Activated T-helper 2 cell treated with anti-CD3 and anti-CD28 coated beads, Interferon-gamma antibody, Interleukin-2, Interleukin-4, amounts not matched to agents 10 μg/mL and 5 μg/mL and 100 μg/mL, durations not matched to agents 14 hours and 24 hours and 36 hours (primary cell): ENCODE results near the gene KRT82. TPM values are rescaled to one million over a fixed set of nuclear protein-coding genes. Genes with fewer than 3 reads are reported as not detected.

Experiments
- DNase-seq: peaks from one replicate; pipeline ENCODE4 v3.0.0; 2021; ENCODE audit warnings: low spot score
- H3K27ac Mint-ChIP-seq: one replicate; pipeline ENCODE4 v1.8.0; 2021; ENCODE audit warnings: mixed read lengths
- H3K27me3 Mint-ChIP-seq: one replicate; pipeline ENCODE4 v1.8.0; 2021; ENCODE audit warnings: low read depth, mixed read lengths
- H3K36me3 Mint-ChIP-seq: one replicate; pipeline ENCODE4 v1.8.0; 2021; ENCODE audit warnings: low read depth, mixed read lengths
- H3K4me1 Mint-ChIP-seq: one replicate; pipeline ENCODE4 v1.8.0; 2021; ENCODE audit warnings: low read depth, mixed read lengths
- H3K4me3 Mint-ChIP-seq: one replicate; pipeline ENCODE4 v1.8.0; 2021; ENCODE audit warnings: low read depth, mild to moderate bottlenecking, moderate library complexity, mixed read lengths
- H3K9me3 Mint-ChIP-seq: one replicate; pipeline ENCODE4 v1.8.0; 2021; ENCODE audit warnings: mixed read lengths
- intact Hi-C: fragments of 100-400 bp; cut with micrococcal nuclease; formaldehyde crosslinking; loops from one replicate; pipeline ENCODE4 v1.15.1; 2023
- total RNA-seq: library from RNA; stranded (reverse); gene quantifications from 2 replicates; pipeline ENCODE4 v1.2.3, GENCODE V29; 2022

KRT82 gene
- total RNA-seq, 1 donor from 2014 or later, result not detected

DNA sequence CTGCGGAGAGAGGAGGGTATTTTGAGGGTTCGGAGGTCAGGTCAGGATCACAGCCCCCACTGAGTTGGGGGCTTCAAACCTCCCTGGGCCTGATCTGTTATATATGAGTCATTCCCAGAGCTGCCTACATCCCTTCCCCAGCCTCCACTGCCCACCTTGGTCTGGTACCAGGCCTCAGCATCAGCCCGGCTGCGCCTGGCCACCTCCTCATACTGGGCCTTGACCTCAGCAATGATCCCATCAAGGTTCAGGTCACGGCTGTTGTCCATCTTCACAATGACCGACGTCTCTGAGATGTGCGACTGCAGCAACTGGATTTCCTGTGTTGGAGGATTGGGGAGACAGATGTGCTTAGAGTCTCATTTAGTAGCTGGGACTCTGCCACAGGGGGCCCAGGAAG, 24.9 kb downstream of the KRT82 start:
- Mint-ChIP-seq H3K36me3 (no peaks in the 10 kb centered on the region), H3K27me3 (peaks cover 15% of the 10 kb centered on the region), H3K9me3 (no peaks in the 10 kb centered on the region), H3K27ac (no peak overlapping the region), H3K4me1 (peaks cover 8% of the 10 kb centered on the region), H3K4me3 (no peak overlapping the region)
- intact Hi-C loops, result no loop called here
- DNase-seq, result no peak

DNA sequence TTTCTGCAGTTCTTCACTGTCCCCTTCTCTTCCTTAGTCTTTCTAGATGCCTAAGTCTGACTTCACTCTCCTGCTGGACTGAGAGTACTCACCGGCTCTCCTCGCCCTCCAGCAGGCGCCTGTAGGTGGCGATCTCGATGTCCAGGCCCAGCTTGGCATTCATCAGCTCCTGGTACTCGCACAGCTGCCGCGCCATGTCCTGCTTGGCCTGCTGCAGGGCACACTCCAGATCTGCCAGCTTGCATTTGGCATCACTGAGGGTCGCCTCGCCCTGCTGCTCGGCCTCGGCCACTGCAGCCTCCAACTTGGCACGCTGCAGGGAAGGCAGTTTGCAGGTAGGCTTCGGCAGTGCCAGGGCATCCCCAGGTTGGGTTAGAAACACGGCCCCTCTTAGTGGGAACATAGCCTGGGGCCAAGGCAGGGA, 25.9 kb downstream of the KRT82 start:
- no peaks in the 10 kb centered on the region for H3K36me3 Mint-ChIP-seq
- no peak overlapping the region for H3K4me3 Mint-ChIP-seq
- no peaks in the 10 kb centered on the region for H3K9me3 Mint-ChIP-seq
- no peak overlapping the region for H3K27ac Mint-ChIP-seq
- DNase-seq, result no peak
- peaks cover 8% of the 10 kb centered on the region for H3K4me1 Mint-ChIP-seq
- H3K27me3 Mint-ChIP-seq, result peaks cover 17% of the 10 kb centered on the region
- intact Hi-C loops, result no loop called here

DNA sequence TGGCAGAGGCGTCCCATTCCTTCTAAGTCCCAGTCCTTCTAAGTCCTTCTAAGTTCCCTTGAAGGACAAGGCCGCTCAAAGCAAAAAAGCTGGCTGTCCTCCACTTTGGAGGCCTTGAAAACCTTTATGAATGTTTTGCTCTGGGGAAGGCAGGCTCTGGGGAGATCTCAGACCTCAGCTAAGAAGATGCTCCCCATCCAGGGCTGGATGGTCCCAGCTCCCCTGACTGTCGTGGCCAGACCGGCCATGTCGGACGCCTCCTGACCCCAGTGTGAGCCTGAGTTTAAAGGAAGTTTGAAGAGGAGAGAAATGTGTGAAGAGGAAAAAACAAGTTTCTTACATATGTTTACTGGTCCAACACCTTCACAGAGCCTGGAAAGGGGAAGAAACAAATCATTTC, 26.6 kb downstream of the KRT82 start:
- peaks cover 8% of the 10 kb centered on the region for H3K4me1 Mint-ChIP-seq
- H3K4me3 Mint-ChIP-seq, result no peak overlapping the region
- no peaks in the 10 kb centered on the region for H3K9me3 Mint-ChIP-seq
- no peaks in the 10 kb centered on the region for H3K36me3 Mint-ChIP-seq
- no peak for DNase-seq
- no peak overlapping the region for H3K27ac Mint-ChIP-seq
- intact Hi-C loops, result no loop called here
- H3K27me3 Mint-ChIP-seq, result peaks cover 17% of the 10 kb centered on the region

DNA sequence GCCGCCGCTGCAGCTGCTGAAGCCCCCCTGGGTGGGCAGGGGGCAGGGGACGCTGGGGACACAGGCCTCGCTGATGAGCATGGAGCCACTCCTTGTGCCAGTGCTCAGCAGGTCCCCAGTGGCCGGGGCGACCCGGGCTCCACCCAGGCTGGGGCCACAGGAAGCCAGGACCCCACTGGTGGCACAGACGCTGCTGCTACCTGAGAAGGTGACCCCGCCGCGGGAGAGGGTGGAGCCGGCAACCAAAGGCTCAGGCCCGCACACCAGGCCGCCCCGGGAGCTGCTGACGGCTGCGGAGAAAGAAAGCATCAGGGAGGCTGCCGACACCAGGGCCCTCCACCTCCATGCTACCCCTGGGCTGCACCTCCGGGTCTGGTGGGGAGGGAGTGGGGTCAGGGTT, 28.0 kb downstream of the KRT82 start:
- H3K9me3 Mint-ChIP-seq, result no peaks in the 10 kb centered on the region
- peaks cover 18% of the 10 kb centered on the region for H3K27me3 Mint-ChIP-seq
- H3K36me3 Mint-ChIP-seq, result no peaks in the 10 kb centered on the region
- intact Hi-C loops, result no loop called here
- DNase-seq, result no peak
- H3K4me3 Mint-ChIP-seq, result no peak overlapping the region
- peaks cover 7% of the 10 kb centered on the region for H3K4me1 Mint-ChIP-seq
- no peak overlapping the region for H3K27ac Mint-ChIP-seq

DNA sequence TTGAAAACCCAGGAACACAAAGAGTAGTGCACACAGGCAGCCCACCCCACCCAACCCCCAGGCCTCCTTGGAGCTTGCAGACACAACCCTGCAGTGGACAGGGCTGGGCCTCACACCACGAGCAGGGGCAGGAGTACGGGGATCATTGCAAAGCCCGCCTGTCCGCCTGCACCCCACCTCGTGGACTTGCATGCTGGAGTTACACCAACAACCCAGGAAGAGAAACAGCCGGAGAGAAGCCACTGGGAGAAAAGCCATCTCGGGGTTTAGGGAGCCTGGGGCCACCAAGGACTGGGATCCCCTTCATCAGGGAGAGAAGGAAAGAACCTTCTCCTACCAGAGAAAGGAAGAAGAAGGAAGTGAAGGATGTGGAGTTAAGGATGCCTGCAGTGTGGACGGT, 28.9 kb downstream of the KRT82 start:
- H3K27me3 Mint-ChIP-seq, result peaks cover 11% of the 10 kb centered on the region
- no peak for DNase-seq
- no peak overlapping the region for H3K27ac Mint-ChIP-seq
- H3K9me3 Mint-ChIP-seq, result no peaks in the 10 kb centered on the region
- no peaks in the 10 kb centered on the region for H3K36me3 Mint-ChIP-seq
- H3K4me3 Mint-ChIP-seq, result no peak overlapping the region
- intact Hi-C loops, result no loop called here
- H3K4me1 Mint-ChIP-seq, result no peaks in the 10 kb centered on the region

DNA sequence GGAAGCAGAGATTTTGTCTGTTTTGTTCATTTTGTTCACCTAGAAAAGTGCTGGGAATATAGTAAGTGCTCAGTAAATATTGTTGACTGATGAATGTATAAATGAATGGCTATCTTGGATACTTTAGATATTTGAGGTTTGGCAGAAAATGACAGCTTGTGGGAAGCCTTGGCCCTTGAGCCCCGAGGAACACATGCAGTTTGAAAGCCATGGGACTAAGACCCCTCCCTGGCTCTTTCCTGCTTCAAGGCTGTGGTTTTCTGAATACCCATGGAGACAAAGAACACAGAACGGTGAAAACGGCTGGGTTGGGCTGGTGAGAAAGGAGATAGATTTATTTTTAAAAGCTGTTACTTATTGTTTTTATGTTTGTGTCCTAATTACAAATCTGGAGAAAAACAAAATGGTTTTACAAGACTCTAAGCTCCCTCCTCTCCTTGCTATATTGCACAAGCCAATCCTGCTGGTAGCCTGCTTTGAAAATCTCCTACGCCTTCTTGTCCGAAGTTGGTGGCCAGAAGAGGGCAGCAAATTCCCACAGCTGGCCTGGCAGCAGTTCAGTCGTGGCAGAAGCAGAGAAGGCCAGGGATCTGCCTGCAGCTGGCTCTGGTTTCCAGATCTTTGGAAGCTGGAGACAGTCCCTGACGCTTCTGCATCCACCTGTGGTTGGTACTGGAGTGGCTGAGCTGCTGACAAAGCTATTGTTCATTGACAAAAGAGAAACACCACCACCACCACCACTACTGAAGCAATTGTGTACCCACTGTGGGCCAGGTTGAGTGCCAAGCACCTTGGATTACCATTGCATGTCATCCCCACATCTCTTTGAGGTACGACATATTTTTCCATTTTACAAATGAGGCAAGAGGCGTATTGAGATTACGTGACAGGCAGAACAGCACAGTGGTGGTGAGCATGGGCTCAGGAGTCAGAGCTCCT, 33.6 kb downstream of the KRT82 start:
- Mint-ChIP-seq H3K27ac (no peak overlapping the region), H3K4me1 (no peaks in the 10 kb centered on the region), H3K4me3 (no peak overlapping the region), H3K27me3 (peaks cover 11% of the 10 kb centered on the region), H3K36me3 (no peaks in the 10 kb centered on the region), H3K9me3 (no peaks in the 10 kb centered on the region)
- peak; percentile 24 for DNase-seq
- intact Hi-C loops, result loop anchor here (2.0 to 5.0 kb wide), 2 partner anchors 506 to 610 kb away; no protein-coding TSS in a partner anchor

DNA sequence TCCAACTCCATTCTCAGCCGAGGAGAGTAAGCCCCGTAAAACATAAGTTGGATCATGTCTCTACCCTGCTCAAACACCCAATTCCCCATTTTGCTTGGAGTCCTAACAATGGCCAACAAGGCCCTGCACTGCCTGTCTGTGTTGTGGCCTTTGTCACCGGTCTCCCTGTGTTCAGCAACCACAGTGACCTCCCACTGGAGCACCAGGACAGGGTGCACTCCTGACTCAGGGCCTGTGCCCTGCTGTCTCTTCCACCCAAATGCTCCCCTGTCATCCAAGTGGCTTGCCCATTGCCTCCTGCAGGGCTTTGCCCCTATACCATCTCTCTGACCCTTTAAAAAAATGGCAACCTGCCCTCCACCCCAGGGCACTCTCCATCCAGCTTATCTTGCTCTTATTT, 34.4 kb downstream of the KRT82 start:
- Mint-ChIP-seq H3K4me3 (no peak overlapping the region), H3K36me3 (no peaks in the 10 kb centered on the region), H3K27me3 (peaks cover 11% of the 10 kb centered on the region), H3K9me3 (no peaks in the 10 kb centered on the region), H3K4me1 (no peaks in the 10 kb centered on the region), H3K27ac (no peak overlapping the region)
- DNase-seq, result no peak
- intact Hi-C loops, result loop anchor here (2.0 to 5.0 kb wide), 2 partner anchors 507 to 611 kb away; no protein-coding TSS in a partner anchor

DNA sequence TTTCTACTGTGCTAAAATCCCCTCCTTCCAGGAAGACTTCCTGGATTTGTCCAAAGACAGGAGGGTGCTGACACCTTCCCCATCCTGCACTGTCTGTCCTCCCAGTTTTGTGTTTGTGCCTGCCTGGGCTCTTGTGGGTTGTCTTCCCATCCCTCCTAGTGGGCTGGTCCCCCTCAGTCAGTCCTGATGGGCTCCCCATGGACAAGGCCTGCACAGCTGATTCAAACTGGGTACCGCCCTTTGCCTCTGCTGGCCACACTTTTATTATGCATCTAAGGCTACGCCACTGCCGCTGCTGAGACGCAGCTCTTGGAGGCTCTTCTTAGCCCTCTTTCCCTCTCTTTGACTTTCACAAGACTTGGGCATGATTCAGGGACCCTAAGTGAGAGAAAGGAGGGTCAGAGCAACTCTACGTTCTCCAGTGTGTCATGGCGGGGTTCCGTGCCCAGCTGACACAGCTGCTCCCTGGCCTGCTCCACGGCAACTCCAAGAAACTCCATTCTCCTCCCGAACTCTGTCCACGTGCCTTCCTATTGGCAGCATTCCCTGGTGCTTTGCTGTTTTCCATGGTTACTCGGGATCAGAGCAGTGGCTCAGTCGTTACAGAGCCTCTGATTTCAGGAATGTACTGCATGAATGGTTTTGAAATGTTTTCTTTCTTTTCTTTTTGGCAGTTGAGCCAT, 35.1 kb downstream of the KRT82 start:
- no peaks in the 10 kb centered on the region for H3K36me3 Mint-ChIP-seq
- no peaks in the 10 kb centered on the region for H3K4me1 Mint-ChIP-seq
- no peak overlapping the region for H3K27ac Mint-ChIP-seq
- H3K9me3 Mint-ChIP-seq, result no peaks in the 10 kb centered on the region
- H3K27me3 Mint-ChIP-seq, result peaks cover 4% of the 10 kb centered on the region
- H3K4me3 Mint-ChIP-seq, result no peak overlapping the region
- DNase-seq, result no peak
- intact Hi-C loops, result loop anchor here (5.0 kb wide), 1 partner anchor 611 kb away; no protein-coding TSS in a partner anchor

DNA sequence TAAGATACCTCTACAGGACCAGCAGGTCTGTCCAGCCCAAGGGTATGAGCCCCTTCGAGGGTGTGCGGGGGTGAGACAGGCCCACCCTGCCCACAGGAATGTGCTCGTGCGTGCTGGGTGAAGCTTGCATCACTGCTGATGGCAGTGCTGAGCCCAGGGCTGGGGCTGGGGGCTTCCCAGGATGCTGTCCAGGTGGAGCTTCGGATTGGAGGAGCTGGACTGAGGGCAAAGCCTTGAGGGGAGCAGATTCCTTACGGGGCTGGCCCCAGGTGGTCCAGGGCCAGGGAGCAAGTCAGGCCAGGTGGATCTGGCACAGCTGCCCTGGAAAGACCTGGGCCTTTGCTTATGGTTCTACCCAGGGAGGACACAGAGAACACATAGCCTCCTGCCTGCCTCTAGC, 36.3 kb downstream of the KRT82 start:
- Mint-ChIP-seq H3K27me3 (peaks cover 4% of the 10 kb centered on the region), H3K9me3 (no peaks in the 10 kb centered on the region), H3K4me1 (no peaks in the 10 kb centered on the region), H3K4me3 (no peak overlapping the region), H3K27ac (no peak overlapping the region), H3K36me3 (no peaks in the 10 kb centered on the region)
- DNase-seq, result no peak
- intact Hi-C loops, result loop anchor here (5.0 kb wide), 1 partner anchor 612 kb away; no protein-coding TSS in a partner anchor

DNA sequence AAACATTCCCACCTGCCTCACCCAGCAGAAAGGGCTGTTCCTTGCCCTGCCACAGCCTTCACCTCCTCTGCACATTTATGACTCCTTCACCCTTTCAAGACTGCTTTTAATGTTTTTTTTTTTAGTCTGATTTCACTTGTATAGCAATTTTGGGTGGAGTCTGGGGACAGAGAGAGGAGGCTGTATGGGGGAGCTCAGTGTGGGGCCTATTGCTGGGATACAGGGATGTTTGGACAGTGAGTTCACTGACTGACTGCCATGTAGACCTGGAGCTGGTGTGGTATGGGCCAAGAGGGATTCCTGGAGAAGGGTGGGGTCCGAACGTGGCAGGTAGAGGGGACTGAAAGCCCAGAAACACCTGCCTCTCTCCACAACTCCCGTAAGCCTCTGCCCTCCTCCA, 36.9 kb downstream of the KRT82 start:
- intact Hi-C loops, result no loop called here
- Mint-ChIP-seq H3K27ac (no peak overlapping the region), H3K9me3 (no peaks in the 10 kb centered on the region), H3K27me3 (peaks cover 4% of the 10 kb centered on the region), H3K4me3 (no peak overlapping the region), H3K4me1 (no peaks in the 10 kb centered on the region), H3K36me3 (no peaks in the 10 kb centered on the region)
- DNase-seq, result no peak

DNA sequence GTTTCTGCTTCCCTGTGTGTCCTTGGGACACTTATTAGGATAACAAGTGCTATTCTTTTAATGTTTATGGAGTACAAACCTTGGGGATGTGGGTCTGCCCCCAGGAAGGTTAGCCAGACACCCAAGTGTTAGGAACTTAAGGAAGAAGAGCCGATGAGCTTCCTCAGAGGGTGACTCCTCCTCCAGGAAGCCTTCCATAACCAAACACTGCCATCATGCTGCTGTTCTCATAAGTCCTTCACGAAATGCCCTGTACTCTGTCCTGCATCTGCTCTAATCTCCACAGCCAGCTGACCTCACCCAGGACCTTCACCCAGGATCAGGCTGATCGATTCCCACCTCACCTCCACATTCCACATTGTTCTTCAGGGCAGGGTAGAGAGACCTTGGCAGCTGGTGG, 37.6 kb downstream of the KRT82 start:
- H3K27me3 Mint-ChIP-seq, result no peaks in the 10 kb centered on the region
- H3K36me3 Mint-ChIP-seq, result no peaks in the 10 kb centered on the region
- intact Hi-C loops, result no loop called here
- H3K27ac Mint-ChIP-seq, result no peak overlapping the region
- no peaks in the 10 kb centered on the region for H3K4me1 Mint-ChIP-seq
- no peak overlapping the region for H3K4me3 Mint-ChIP-seq
- DNase-seq, result no peak
- H3K9me3 Mint-ChIP-seq, result no peaks in the 10 kb centered on the region

DNA sequence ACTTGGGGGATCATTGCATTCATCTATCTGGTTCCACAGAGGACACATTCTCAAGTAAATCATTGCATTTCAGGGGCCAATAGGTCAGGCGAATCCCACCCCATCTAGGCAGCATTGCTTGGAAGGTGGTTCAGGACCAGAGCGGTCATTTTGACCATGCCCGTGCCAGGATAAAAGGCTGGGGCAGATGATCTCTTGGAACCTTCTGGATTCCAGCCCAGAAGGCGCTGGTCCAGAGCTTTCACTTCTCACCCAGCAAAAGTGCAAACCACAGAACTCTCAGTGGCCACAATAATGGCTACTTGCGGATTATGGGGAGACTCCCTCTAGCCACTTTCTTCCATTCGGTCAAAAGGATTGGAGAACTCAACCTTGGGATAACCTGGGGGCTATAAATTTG, 38.3 kb downstream of the KRT82 start:
- Mint-ChIP-seq H3K27me3 (no peaks in the 10 kb centered on the region), H3K9me3 (no peaks in the 10 kb centered on the region), H3K4me3 (no peak overlapping the region), H3K36me3 (no peaks in the 10 kb centered on the region), H3K4me1 (no peaks in the 10 kb centered on the region), H3K27ac (no peak overlapping the region)
- intact Hi-C loops, result no loop called here
- DNase-seq, result no peak
